WTC11 (cell line): ENCODE results near the gene NECTIN2. TPM values are rescaled to one million over a fixed set of nuclear protein-coding genes. Genes with fewer than 3 reads are reported as not detected.
A peak's percentile ranks its signal among the peaks of the same experiment; 100 is the strongest.

Experiments
- ATAC-seq: fragments of 200-7000 bp; cut with Tn5 transposase; 2 replicates; pipeline ENCODE4 v1.10.0; 2021; ENCODE audit warnings: mild to moderate bottlenecking, moderate library complexity
- CTCF ChIA-PET: fragments of 300-600 bp; sonication (Branson Sonifier 250); formaldehyde crosslinking; loops from one replicate; lab custom pipeline; 2021; ENCODE audit warnings: antibody characterized with exemption; lab: Charles Lee
- POLR2A ChIA-PET: fragments of 350-600 bp; sonication (Branson Sonifier 250); formaldehyde crosslinking; loops from one replicate; lab custom pipeline; 2021; ENCODE audit warnings: antibody characterized with exemption; lab: Charles Lee
- DNase-seq: peaks from one replicate; pipeline ENCODE4 v3.0.0; 2021; ENCODE audit warnings: low spot score
- H3K27ac Mint-ChIP-seq: 2 replicates; pipeline ENCODE4 v1.8.0; 2021; ENCODE audit warnings: mixed read lengths
- H3K27me3 Mint-ChIP-seq: 2 replicates; pipeline ENCODE4 v1.8.0; 2021; ENCODE audit warnings: low read depth, mild to moderate bottlenecking, moderate library complexity, mixed read lengths
- H3K36me3 Mint-ChIP-seq: 2 replicates; pipeline ENCODE4 v1.8.0; 2021; ENCODE audit warnings: mixed read lengths
- H3K4me1 Mint-ChIP-seq: 2 replicates; pipeline ENCODE4 v1.8.0; 2022; ENCODE audit warnings: mixed read lengths
- H3K4me3 Mint-ChIP-seq: 2 replicates; pipeline ENCODE4 v1.8.0; 2021; ENCODE audit warnings: mild to moderate bottlenecking, moderate library complexity, mixed read lengths
- H3K9me3 Mint-ChIP-seq: 2 replicates; pipeline ENCODE4 v1.8.0; 2021; ENCODE audit warnings: mixed read lengths
- EMX1 ChIP-seq: fragments of 250-450 bp; sonication (Bioruptor Pico); IDR thresholded peaks from 2 replicates; pipeline ENCODE4 v1.8.0; 2021; ENCODE audit warnings: mild to moderate bottlenecking
- ETV6 ChIP-seq: sonication (generic); formaldehyde crosslinking; IDR thresholded peaks from 2 replicates; pipeline ENCODE4 v1.8.1; 2022; ENCODE audit warnings: mild to moderate bottlenecking, missing genetic modification reagents
- FOXK1 ChIP-seq: sonication (generic); formaldehyde crosslinking; IDR thresholded peaks from 2 replicates; pipeline ENCODE4 v1.8.0; 2022; ENCODE audit warnings: mild to moderate bottlenecking, moderate library complexity, missing genetic modification reagents
- GABPB1 ChIP-seq: sonication (generic); formaldehyde crosslinking; IDR thresholded peaks from 2 replicates; pipeline ENCODE4 v1.8.1; 2023; ENCODE audit warnings: mild to moderate bottlenecking, missing genetic modification reagents
- JAZF1 ChIP-seq: fragments of 250-450 bp; sonication (Bioruptor Pico); IDR thresholded peaks from 2 replicates; pipeline ENCODE4 v1.9.0; 2021; ENCODE audit warnings: moderate library complexity, mild to moderate bottlenecking, inconsistent platforms
- KAT7 ChIP-seq: sonication (generic); formaldehyde crosslinking; IDR thresholded peaks from 2 replicates; pipeline ENCODE4 v1.8.1; 2023; ENCODE audit warnings: missing genetic modification reagents, mild to moderate bottlenecking, borderline replicate concordance
- NFYB ChIP-seq: sonication (generic); formaldehyde crosslinking; conservative IDR thresholded peaks from 2 replicates; pipeline ENCODE4 v1.8.0; 2022; ENCODE audit warnings: low read depth, missing genetic modification reagents
- SOX15 ChIP-seq: fragments of 250-450 bp; sonication (Bioruptor Pico); IDR thresholded peaks from 2 replicates; pipeline ENCODE4 v1.9.0; 2021; ENCODE audit warnings: mild to moderate bottlenecking
- TCF7 ChIP-seq: sonication (generic); formaldehyde crosslinking; IDR thresholded peaks from 2 replicates; pipeline ENCODE4 v1.8.0; 2022; ENCODE audit warnings: mild to moderate bottlenecking, low read depth, missing genetic modification reagents, moderate library complexity
- TP53 ChIP-seq: sonication (generic); formaldehyde crosslinking; IDR thresholded peaks from 2 replicates; pipeline ENCODE4 v1.8.1; 2023; ENCODE audit warnings: mild to moderate bottlenecking, missing genetic modification reagents
- ZNF121 ChIP-seq: sonication (generic); formaldehyde crosslinking; IDR thresholded peaks from 2 replicates; pipeline ENCODE4 v1.8.0; 2023; ENCODE audit warnings: missing genetic modification reagents
- ZNF396 ChIP-seq: fragments of 250-450 bp; sonication (Bioruptor Pico); IDR thresholded peaks from 2 replicates; pipeline ENCODE4 v1.8.0; 2021; ENCODE audit warnings: mild to moderate bottlenecking, moderate library complexity, borderline replicate concordance
- ZNF416 ChIP-seq: fragments of 250-450 bp; sonication (Bioruptor Pico); IDR thresholded peaks from 2 replicates; pipeline ENCODE4 v1.9.0; 2021; ENCODE audit warnings: mild to moderate bottlenecking, inconsistent platforms
- total RNA-seq: library from RNA; stranded (reverse); gene quantifications from 3 replicates; pipeline ENCODE4 v1.2.3, GENCODE V29; 2021
- TF ChIP-seq, protein P1 (sequence below): sonication (generic); formaldehyde crosslinking; IDR thresholded peaks from 2 replicates; pipeline ENCODE4 v1.8.1; 2022; ENCODE audit warnings: missing genetic modification reagents, borderline replicate concordance
- TF ChIP-seq, protein P2 (sequence below): sonication (generic); formaldehyde crosslinking; IDR thresholded peaks from 2 replicates; pipeline ENCODE4 v1.8.0; 2022; ENCODE audit warnings: mild to moderate bottlenecking, missing genetic modification reagents
- TF ChIP-seq, protein P3 (sequence below): fragments of 250-450 bp; sonication (Bioruptor Pico); conservative IDR thresholded peaks from 2 replicates; pipeline ENCODE4 v1.9.0; 2021; ENCODE audit warnings: mild to moderate bottlenecking
- TF ChIP-seq, protein P4 (sequence below): fragments of 250-450 bp; sonication (Bioruptor Pico); IDR thresholded peaks from 2 replicates; pipeline ENCODE4 v2.1.2; 2022; ENCODE audit warnings: mild to moderate bottlenecking, moderate library complexity
- TF ChIP-seq, protein P5 (sequence below): sonication (generic); formaldehyde crosslinking; IDR thresholded peaks from 2 replicates; pipeline ENCODE4 v1.8.1; 2022; ENCODE audit warnings: mild to moderate bottlenecking, moderate library complexity, missing genetic modification reagents

Gene NECTIN2
- total RNA-seq, 1 experiment from 2014 or later, result 170 TPM

DNA sequence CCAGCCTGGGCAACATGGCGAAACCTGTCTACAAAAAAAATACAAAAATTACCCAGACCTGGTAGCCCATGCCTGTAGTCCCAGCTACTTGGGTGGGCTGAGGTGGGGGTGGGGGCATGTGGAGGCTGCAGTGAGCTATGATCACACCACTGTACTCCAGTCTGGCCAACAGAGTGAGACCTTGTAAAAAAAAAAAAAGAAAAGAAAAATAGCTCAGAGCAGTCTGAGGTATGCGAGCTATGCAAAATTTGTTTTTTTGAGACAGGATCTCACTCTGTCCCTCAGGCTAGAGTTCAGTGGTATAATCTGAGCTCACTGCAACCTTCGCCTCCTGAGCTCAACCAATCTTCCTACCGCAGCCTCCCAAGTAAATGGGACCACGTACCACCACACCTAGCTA lies 37.8 kb downstream of the NECTIN2 start:
- ChIA-PET POLR2A (no interaction called here), CTCF (interaction anchor here (1.1 to 1.3 kb wide), 3 partner anchors 38 to 105 kb away, joined by 3 to 4 read pairs (median 3); partner anchors contain the start of gene NECTIN2)
- peaks cover 33% of the 10 kb centered on the region for H3K36me3 Mint-ChIP-seq
- H3K4me3 Mint-ChIP-seq, result no peak overlapping the region
- TF ChIP-seq JAZF1 (CRISPR knock-in tag) (no peak), KAT7 (CRISPR knock-in tag) (no peak), GABPB1 (no peak), FOXK1 (no peak), SOX15 (no peak)
- TF ChIP-seq, protein P1, sequence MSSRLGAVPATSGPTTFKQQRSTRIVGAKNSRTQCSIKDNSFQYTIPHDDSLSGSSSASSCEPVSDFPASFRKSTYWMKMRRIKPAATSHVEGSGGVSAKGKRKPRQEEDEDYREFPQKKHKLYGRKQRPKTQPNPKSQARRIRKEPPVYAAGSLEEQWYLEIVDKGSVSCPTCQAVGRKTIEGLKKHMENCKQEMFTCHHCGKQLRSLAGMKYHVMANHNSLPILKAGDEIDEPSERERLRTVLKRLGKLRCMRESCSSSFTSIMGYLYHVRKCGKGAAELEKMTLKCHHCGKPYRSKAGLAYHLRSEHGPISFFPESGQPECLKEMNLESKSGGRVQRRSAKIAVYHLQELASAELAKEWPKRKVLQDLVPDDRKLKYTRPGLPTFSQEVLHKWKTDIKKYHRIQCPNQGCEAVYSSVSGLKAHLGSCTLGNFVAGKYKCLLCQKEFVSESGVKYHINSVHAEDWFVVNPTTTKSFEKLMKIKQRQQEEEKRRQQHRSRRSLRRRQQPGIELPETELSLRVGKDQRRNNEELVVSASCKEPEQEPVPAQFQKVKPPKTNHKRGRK (CRISPR knock-in tag), result no peak
- TF ChIP-seq, protein P2, sequence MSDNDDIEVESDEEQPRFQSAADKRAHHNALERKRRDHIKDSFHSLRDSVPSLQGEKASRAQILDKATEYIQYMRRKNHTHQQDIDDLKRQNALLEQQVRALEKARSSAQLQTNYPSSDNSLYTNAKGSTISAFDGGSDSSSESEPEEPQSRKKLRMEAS (CRISPR knock-in tag), result no peak
- no peaks in the 10 kb centered on the region for H3K9me3 Mint-ChIP-seq
- no peak for ATAC-seq
- H3K27ac Mint-ChIP-seq, result no peak overlapping the region
- no peak for DNase-seq
- H3K27me3 Mint-ChIP-seq, result no peaks in the 10 kb centered on the region
- H3K4me1 Mint-ChIP-seq, result peaks cover 21% of the 10 kb centered on the region

DNA sequence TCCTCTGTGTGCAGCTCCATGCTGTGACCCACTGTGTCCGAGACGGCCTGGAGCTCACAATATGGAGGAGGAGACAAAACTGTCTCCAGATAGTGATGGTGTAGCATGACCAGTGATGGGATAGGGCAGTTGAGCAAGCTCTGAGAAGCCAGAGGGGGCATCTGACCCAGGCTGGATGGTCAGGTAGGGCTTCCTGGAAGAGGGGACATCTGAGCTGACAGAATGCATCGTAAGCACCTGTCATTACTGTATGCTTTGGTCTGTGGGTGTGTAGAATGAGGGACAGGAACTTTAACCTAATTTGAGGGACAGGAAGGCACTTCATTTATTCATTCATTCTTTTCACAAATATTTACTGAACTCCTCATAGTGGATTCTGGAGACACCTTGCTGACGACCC lies 38.5 kb downstream of the NECTIN2 start:
- H3K27ac Mint-ChIP-seq, result peak overlapping the region; percentile 48; the same call in 1 of the 2 replicates
- CTCF ChIA-PET, result interaction anchor here (1.1 to 1.3 kb wide), 3 partner anchors 21 to 68 kb away, joined by 3 to 5 read pairs (median 4); partner anchors contain the start of gene NECTIN2
- DNase-seq, result no peak
- no peak overlapping the region for H3K4me3 Mint-ChIP-seq
- no peaks in the 10 kb centered on the region for H3K9me3 Mint-ChIP-seq
- no peak for TF ChIP-seq ZNF121 (CRISPR knock-in tag)
- TF ChIP-seq ZNF396 (CRISPR knock-in tag), result no peak
- TF ChIP-seq TP53 (CRISPR knock-in tag), result no peak
- no peak for TF ChIP-seq EMX1 (CRISPR knock-in tag)
- no peak for TF ChIP-seq ZNF416 (CRISPR knock-in tag)
- TF ChIP-seq, protein P3, sequence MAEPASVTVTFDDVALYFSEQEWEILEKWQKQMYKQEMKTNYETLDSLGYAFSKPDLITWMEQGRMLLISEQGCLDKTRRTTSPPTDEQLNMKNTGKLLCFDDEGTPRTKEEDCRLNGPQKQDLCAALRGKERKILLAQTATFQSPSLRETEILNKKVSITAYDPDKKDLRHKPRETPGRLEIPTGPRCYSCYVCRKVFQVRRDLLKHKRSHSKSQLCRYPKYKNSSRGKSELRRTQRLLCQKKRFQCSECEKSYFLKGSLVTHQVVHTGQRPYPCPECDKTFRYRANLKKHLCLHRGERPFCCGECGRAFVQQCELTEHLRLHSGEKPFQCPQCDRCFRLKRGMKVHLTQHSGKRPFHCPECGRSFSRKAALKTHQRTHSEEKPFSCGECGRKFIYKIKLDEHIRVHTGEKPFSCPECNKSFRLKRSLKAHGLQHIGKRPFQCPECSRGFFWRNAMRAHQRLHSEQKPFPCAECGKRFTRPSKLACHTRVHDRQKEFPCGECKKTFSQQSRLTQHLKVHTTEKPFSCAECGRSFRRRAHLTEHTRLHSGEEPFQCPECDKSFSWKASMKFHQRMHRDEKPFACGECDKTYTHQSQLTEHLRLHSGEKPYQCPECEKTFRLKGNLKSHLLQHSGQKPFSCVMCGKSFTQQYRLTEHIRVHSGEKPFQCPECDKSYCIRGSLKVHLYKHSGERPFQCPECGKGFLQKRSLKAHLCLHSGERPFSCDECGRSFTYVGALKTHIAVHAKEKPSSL (CRISPR knock-in tag), result no peak
- no peak for TF ChIP-seq ETV6 (CRISPR knock-in tag)
- no peak for TF ChIP-seq TCF7 (CRISPR knock-in tag)
- no peak for TF ChIP-seq JAZF1 (CRISPR knock-in tag)
- TF ChIP-seq NFYB, result no peak
- TF ChIP-seq, protein P4, sequence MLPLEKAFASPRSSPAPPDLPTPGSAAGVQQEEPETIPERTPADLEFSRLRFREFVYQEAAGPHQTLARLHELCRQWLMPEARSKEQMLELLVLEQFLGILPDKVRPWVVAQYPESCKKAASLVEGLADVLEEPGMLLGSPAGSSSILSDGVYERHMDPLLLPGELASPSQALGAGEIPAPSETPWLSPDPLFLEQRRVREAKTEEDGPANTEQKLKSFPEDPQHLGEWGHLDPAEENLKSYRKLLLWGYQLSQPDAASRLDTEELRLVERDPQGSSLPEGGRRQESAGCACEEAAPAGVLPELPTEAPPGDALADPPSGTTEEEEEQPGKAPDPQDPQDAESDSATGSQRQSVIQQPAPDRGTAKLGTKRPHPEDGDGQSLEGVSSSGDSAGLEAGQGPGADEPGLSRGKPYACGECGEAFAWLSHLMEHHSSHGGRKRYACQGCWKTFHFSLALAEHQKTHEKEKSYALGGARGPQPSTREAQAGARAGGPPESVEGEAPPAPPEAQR (CRISPR knock-in tag), result no peak
- TF ChIP-seq, protein P5, sequence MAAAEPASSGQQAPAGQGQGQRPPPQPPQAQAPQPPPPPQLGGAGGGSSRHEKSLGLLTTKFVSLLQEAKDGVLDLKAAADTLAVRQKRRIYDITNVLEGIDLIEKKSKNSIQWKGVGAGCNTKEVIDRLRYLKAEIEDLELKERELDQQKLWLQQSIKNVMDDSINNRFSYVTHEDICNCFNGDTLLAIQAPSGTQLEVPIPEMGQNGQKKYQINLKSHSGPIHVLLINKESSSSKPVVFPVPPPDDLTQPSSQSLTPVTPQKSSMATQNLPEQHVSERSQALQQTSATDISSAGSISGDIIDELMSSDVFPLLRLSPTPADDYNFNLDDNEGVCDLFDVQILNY, result no peak
- H3K36me3 Mint-ChIP-seq, result peaks cover 33% of the 10 kb centered on the region
- ATAC-seq, result no peak
- no peaks in the 10 kb centered on the region; the same call in 1 of the 2 replicates for H3K27me3 Mint-ChIP-seq
- peaks cover 21% of the 10 kb centered on the region for H3K4me1 Mint-ChIP-seq
- POLR2A ChIA-PET, result no interaction called here
